ENCODE data around the gene ZNF366.

Gene ZNF366

DNA sequence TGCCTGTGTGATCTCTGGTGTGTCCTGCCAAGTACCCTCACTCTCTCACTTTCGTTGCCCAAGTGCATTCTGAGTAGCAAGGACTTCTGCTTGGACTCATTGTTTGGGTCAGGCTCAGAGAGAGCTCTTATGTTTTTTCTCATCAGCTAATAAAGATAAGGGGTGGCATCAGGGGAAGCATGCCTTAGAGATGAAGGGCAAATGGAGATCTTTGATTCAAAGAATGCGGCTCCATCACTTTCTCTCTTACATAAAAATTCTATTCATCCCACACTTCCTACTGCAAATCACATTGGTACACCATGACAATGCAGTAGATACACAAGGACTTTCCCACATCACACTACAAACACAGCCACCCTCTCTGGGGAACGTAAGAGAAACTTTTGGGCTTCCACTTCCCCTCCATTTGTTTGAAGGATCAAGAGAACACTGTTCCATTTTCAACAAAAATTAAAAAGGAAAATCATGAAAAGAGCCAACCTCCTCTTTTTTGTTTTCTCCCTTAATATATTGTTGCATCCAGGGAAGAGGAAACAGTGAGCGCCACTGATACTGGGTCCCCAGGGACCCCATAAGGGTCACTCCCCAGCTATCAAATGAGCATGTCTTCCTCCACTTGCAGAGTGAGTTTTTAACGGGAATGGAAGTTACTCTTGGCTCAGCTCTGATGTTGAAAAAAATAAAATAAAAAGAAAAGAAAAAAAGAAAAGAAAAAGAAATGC, 73.0 kb downstream of the ZNF366 start:
- H3K36me3 ChIP-seq (ENCODE audit: control insufficient read depth in 2 of 2, insufficient read depth in 1 of 2, low read length in 2 of 2): no peaks in the 10 kb centered on the region
- ChIA-PET POLR2A (no interaction called here), CTCF (no interaction called here)
- no peaks in the 10 kb centered on the region for H3K9me3 ChIP-seq (ENCODE audit: control insufficient read depth, insufficient read depth, low read depth, low read length)
- H3K4me3 ChIP-seq (ENCODE audit: low read depth, low read length): no peak overlapping the region
- H3K27ac ChIP-seq (ENCODE audit: extremely low read depth, low read depth, low read length): no peak overlapping the region
- TF ChIP-seq BCL11A (tag by site-specific recombination; IDR thresholded peaks at IDR 0.05; ENCODE audit: low read depth): no peak
- no peak for TF ChIP-seq ZNF843 (tag by site-specific recombination; IDR thresholded peaks at IDR 0.05)
- TF ChIP-seq, protein P1, sequence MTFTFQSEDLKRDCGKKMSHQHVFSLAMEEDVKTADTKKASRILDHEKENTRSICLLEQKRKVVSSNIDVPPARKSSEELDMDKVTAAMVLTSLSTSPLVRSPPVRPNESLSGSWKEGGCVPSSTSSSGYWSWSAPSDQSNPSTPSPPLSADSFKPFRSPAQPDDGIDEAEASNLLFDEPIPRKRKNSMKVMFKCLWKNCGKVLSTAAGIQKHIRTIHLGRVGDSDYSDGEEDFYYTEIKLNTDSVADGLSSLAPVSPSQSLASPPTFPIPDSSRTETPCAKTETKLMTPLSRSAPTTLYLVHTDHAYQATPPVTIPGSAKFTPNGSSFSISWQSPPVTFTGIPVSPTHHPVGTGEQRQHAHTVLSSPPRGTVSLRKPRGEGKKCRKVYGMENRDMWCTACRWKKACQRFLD (tag by site-specific recombination; IDR thresholded peaks at IDR 0.05): no peak
- no peak for TF ChIP-seq ZNF112 (tag by site-specific recombination; IDR thresholded peaks at IDR 0.05)
- TF ChIP-seq SCRT1 (tag by site-specific recombination; IDR thresholded peaks at IDR 0.05; ENCODE audit: borderline replicate concordance): no peak
- TF ChIP-seq ZNF76 (tag by site-specific recombination; IDR thresholded peaks at IDR 0.05; ENCODE audit: borderline replicate concordance, low read depth): no peak
- TF ChIP-seq KLF10 (tag by site-specific recombination; IDR thresholded peaks at IDR 0.05): no peak
- TF ChIP-seq, protein P2, sequence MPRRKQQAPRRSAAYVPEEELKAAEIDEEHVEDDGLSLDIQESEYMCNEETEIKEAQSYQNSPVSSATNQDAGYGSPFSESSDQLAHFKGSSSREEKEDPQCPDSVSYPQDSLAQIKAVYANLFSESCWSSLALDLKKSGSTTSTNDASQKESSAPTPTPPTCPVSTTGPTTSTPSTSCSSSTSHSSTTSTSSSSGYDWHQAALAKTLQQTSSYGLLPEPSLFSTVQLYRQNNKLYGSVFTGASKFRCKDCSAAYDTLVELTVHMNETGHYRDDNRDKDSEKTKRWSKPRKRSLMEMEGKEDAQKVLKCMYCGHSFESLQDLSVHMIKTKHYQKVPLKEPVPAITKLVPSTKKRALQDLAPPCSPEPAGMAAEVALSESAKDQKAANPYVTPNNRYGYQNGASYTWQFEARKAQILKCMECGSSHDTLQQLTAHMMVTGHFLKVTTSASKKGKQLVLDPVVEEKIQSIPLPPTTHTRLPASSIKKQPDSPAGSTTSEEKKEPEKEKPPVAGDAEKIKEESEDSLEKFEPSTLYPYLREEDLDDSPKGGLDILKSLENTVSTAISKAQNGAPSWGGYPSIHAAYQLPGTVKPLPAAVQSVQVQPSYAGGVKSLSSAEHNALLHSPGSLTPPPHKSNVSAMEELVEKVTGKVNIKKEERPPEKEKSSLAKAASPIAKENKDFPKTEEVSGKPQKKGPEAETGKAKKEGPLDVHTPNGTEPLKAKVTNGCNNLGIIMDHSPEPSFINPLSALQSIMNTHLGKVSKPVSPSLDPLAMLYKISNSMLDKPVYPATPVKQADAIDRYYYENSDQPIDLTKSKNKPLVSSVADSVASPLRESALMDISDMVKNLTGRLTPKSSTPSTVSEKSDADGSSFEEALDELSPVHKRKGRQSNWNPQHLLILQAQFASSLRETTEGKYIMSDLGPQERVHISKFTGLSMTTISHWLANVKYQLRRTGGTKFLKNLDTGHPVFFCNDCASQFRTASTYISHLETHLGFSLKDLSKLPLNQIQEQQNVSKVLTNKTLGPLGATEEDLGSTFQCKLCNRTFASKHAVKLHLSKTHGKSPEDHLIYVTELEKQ (tag by site-specific recombination; IDR thresholded peaks at IDR 0.05; ENCODE audit: borderline replicate concordance): no peak
- no peak for TF ChIP-seq ZNF473 (tag by site-specific recombination; IDR thresholded peaks at IDR 0.05)
- no peak for TF ChIP-seq ZNF221 (tag by site-specific recombination; IDR thresholded peaks at IDR 0.05; ENCODE audit: borderline replicate concordance)
- TF ChIP-seq, protein P3, sequence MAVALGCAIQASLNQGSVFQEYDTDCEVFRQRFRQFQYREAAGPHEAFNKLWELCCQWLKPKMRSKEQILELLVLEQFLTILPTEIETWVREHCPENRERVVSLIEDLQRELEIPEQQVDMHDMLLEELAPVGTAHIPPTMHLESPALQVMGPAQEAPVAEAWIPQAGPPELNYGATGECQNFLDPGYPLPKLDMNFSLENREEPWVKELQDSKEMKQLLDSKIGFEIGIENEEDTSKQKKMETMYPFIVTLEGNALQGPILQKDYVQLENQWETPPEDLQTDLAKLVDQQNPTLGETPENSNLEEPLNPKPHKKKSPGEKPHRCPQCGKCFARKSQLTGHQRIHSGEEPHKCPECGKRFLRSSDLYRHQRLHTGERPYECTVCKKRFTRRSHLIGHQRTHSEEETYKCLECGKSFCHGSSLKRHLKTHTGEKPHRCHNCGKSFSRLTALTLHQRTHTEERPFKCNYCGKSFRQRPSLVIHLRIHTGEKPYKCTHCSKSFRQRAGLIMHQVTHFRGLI (tag by site-specific recombination; IDR thresholded peaks at IDR 0.05): no peak
- TF ChIP-seq ZNF366 (tag by site-specific recombination; conservative IDR thresholded peaks at IDR 0.05): no peak
- TF ChIP-seq ZXDB (tag by site-specific recombination; IDR thresholded peaks at IDR 0.05): no peak
- TF ChIP-seq ZNF394 (tag by site-specific recombination; IDR thresholded peaks at IDR 0.05; ENCODE audit: borderline replicate concordance): no peak
- TF ChIP-seq, protein P4, sequence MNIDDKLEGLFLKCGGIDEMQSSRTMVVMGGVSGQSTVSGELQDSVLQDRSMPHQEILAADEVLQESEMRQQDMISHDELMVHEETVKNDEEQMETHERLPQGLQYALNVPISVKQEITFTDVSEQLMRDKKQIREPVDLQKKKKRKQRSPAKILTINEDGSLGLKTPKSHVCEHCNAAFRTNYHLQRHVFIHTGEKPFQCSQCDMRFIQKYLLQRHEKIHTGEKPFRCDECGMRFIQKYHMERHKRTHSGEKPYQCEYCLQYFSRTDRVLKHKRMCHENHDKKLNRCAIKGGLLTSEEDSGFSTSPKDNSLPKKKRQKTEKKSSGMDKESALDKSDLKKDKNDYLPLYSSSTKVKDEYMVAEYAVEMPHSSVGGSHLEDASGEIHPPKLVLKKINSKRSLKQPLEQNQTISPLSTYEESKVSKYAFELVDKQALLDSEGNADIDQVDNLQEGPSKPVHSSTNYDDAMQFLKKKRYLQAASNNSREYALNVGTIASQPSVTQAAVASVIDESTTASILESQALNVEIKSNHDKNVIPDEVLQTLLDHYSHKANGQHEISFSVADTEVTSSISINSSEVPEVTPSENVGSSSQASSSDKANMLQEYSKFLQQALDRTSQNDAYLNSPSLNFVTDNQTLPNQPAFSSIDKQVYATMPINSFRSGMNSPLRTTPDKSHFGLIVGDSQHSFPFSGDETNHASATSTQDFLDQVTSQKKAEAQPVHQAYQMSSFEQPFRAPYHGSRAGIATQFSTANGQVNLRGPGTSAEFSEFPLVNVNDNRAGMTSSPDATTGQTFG (tag by site-specific recombination; IDR thresholded peaks at IDR 0.05; ENCODE audit: borderline replicate concordance): no peak
- no peak for TF ChIP-seq GLI2 (tag by site-specific recombination; IDR thresholded peaks at IDR 0.05; ENCODE audit: borderline replicate concordance, low read depth)
- TF ChIP-seq ZFHX2 (tag by site-specific recombination; conservative IDR thresholded peaks at IDR 0.05): no peak
- no peak for TF ChIP-seq ZNF239 (tag by site-specific recombination; IDR thresholded peaks at IDR 0.05)
- no peak for TF ChIP-seq ZNF670 (tag by site-specific recombination; IDR thresholded peaks at IDR 0.05; ENCODE audit: low read depth)
- TF ChIP-seq ZNF510 (tag by site-specific recombination; IDR thresholded peaks at IDR 0.05; ENCODE audit: insufficient replicate concordance): no peak
- 0 out of 2 replicates have a peak, but pooled peaks cover 4% of the 10 kb centered on the region for H3K4me1 ChIP-seq (ENCODE audit: control insufficient read depth, insufficient read depth, low read length)
